OCI-LY3 (cell line): ENCODE measurements around the gene IFT57.
"Not testable (repeated sequence)": the region's sequence is repeated elsewhere in the genome, so short reads cannot be mapped to it uniquely, and the experiment has no call there.

ENCODE experiments used
- H2AFZ ChIP-seq: fragments of 200-600, 300-600 bp; shearing (Covaris generic); 2 replicates; pipeline ENCODE4 v1.6.0; 2014; ENCODE audit warnings: antibody characterized with exemption, low read depth, low read length
- H3K27ac ChIP-seq: fragments of 200-600, 300-600 bp; sonication (generic); 2 replicates; pipeline ENCODE4 v1.5.1; 2014; ENCODE audit warnings: mild to moderate bottlenecking, low read length, moderate library complexity, mixed read lengths
- H3K27me3 ChIP-seq: fragments of 200-600, 300-600 bp; sonication (generic); 2 replicates; pipeline ENCODE4 v1.6.1; 2014; ENCODE audit warnings: low read depth, low read length, mixed read lengths
- H3K36me3 ChIP-seq: fragments of 200-600, 300-600 bp; sonication (generic); replicated peaks from 2 replicates; pipeline ENCODE3; 2014; ENCODE audit warnings: low read depth, low read length, mixed read lengths
- H3K4me1 ChIP-seq: fragments of 300-600, 200-600 bp; sonication (generic); 2 replicates; pipeline ENCODE4 v1.6.1; 2014; ENCODE audit warnings: low read length, mixed read lengths
- H3K4me2 ChIP-seq: fragments of 200-600, 300-600 bp; sonication (generic); 2 replicates; pipeline ENCODE4 v1.6.1; 2014; ENCODE audit warnings: low read length, mixed read lengths
- H3K4me3 ChIP-seq: fragments of 300-600, 200-600 bp; sonication (generic); 2 replicates; pipeline ENCODE4 v1.5.1; 2014; ENCODE audit warnings: antibody characterized with exemption, mild to moderate bottlenecking, low read length, moderate library complexity
- H3K79me2 ChIP-seq: fragments of 300-600, 200-600 bp; shearing (Covaris generic); 2 replicates; pipeline ENCODE4 v1.6.1; 2014; ENCODE audit warnings: mild to moderate bottlenecking, low read length, mixed read lengths
- H3K9ac ChIP-seq: fragments of 300-600, 200-600 bp; shearing (Covaris generic); 2 replicates; pipeline ENCODE4 v1.6.0; 2014; ENCODE audit warnings: mild to moderate bottlenecking, low read length, moderate library complexity
- H3K9me3 ChIP-seq: fragments of 200-600, 300-600 bp; shearing (Covaris generic); 2 replicates; pipeline ENCODE4 v1.6.1; 2014; ENCODE audit warnings: low read length, mixed read lengths; ENCODE audit not compliant: insufficient read depth
- H4K20me1 ChIP-seq: fragments of 200-600, 300-600 bp; sonication (generic); 2 replicates; pipeline ENCODE4 v1.6.1; 2016; ENCODE audit warnings: low read length, mixed read lengths; ENCODE audit not compliant: insufficient read depth
- EZH2phosphoT487 ChIP-seq: fragments of 200-600 bp; shearing (Covaris generic); IDR thresholded peaks from 2 replicates; pipeline ENCODE4 v1.6.1; 2018; ENCODE audit warnings: antibody characterized with exemption, mixed run types, low read depth
- TF ChIP-seq, protein P1 (sequence below): fragments of 200-600, 300-600 bp; sonication (generic); IDR thresholded peaks from 2 replicates; pipeline ENCODE4 v1.5.1; 2014; ENCODE audit warnings: antibody characterized with exemption, low read length, low read depth

IFT57 gene

DNA sequence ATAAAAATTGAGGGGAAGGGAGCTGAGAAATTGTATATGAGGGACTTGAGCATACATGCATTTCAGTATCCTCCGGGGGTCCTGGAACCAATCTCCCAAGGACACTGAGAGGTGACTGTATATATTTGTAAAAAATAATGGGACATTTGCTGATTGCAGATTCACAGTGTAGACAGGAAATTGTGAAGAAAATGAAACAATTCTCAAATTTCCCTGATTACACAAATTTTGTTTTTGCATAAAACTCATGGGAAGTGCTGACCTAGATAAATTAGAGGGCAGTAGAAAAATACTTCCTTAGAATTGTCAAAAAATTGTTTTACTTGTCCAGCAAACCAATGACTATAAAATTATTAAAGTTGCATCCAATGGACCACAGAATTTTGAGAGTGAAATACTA, 64.0 kb downstream of the IFT57 start:
- H3K4me3 ChIP-seq: no peak overlapping the region
- H3K4me2 ChIP-seq: no peak overlapping the region
- TF ChIP-seq, protein P1, sequence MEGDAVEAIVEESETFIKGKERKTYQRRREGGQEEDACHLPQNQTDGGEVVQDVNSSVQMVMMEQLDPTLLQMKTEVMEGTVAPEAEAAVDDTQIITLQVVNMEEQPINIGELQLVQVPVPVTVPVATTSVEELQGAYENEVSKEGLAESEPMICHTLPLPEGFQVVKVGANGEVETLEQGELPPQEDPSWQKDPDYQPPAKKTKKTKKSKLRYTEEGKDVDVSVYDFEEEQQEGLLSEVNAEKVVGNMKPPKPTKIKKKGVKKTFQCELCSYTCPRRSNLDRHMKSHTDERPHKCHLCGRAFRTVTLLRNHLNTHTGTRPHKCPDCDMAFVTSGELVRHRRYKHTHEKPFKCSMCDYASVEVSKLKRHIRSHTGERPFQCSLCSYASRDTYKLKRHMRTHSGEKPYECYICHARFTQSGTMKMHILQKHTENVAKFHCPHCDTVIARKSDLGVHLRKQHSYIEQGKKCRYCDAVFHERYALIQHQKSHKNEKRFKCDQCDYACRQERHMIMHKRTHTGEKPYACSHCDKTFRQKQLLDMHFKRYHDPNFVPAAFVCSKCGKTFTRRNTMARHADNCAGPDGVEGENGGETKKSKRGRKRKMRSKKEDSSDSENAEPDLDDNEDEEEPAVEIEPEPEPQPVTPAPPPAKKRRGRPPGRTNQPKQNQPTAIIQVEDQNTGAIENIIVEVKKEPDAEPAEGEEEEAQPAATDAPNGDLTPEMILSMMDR: no peak
- TF ChIP-seq EZH2phosphoT487: no peak
- H3K4me1 ChIP-seq: peaks cover 9% of the 10 kb centered on the region
- H3K36me3 ChIP-seq: peaks cover 6% of the 10 kb centered on the region
- H2AFZ ChIP-seq: no peak overlapping the region
- no peaks in the 10 kb centered on the region for H3K79me2 ChIP-seq
- no peak overlapping the region for H3K27ac ChIP-seq
- H3K27me3 ChIP-seq: no peaks in the 10 kb centered on the region
- H4K20me1 ChIP-seq: no peaks in the 10 kb centered on the region
- H3K9ac ChIP-seq: no peak overlapping the region
- no peaks in the 10 kb centered on the region for H3K9me3 ChIP-seq

DNA sequence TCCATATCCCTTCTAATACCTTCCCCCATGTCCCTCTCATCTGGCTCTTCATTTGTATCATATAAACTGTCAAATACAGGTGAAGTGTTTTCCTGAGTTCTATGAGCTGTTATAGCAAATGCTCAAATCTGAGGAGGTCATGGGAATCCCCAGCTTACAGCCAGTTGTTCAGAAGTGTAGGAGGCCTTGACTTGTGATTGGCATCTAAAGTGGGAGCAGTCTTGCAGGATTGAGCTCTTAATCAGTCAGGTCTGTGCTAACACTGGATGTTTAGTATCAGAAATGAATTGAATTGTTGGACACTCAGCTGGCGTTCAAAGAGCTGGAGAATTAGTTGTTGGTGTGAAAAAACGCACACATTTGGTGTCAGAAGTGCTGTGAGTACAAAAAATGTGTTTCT, 65.0 kb downstream of the IFT57 start:
- TF ChIP-seq, protein P1: no peak
- TF ChIP-seq EZH2phosphoT487: no peak
- peaks cover 19% of the 10 kb centered on the region for H3K4me1 ChIP-seq

DNA sequence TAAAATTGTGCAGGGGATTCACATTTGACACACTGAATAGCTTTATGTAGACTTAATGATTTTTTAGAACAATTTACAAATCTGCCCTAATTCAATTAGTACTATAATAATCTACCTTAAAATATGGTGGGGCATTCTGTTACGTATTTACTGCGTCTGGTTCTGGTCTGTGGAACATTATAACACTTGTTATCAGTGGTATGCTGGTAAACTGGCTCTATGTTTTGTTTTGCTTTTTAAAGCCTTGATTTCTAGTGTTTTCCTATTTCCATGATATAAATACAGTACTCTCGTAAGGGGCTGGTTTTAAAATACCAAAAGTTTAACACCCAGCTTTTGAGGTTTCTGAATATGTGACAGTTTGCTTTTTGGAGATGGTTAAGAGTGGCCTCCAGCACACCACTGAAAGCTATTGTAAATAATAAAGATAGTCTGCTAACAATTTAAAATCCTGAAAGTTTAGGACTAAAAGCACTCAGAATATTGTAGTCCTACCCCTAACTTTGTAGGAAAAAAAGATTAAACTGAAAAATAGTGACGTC, 65.8 kb downstream of the IFT57 start:
- H3K4me3 ChIP-seq: no peak overlapping the region
- peaks cover 19% of the 10 kb centered on the region for H3K4me1 ChIP-seq
- H3K4me2 ChIP-seq: no peak overlapping the region
- H3K27ac ChIP-seq: no peak overlapping the region
- no peaks in the 10 kb centered on the region for H3K36me3 ChIP-seq
- TF ChIP-seq, protein P1: no peak
- no peak for TF ChIP-seq EZH2phosphoT487
- H2AFZ ChIP-seq: no peak overlapping the region
- no peaks in the 10 kb centered on the region for H3K27me3 ChIP-seq
- H3K79me2 ChIP-seq: no peaks in the 10 kb centered on the region
- no peaks in the 10 kb centered on the region for H3K9me3 ChIP-seq
- no peak overlapping the region for H3K9ac ChIP-seq
- H4K20me1 ChIP-seq: no peaks in the 10 kb centered on the region

More for the DNA sequence above, 65.0 kb downstream of the IFT57 start:
- Histone ChIP-seq H4K20me1 (no peaks in the 10 kb centered on the region), H3K79me2 (no peaks in the 10 kb centered on the region), H3K4me3 (no peak overlapping the region), H3K27ac (no peak overlapping the region), H3K36me3 (peaks cover 6% of the 10 kb centered on the region), H3K4me2 (no peak overlapping the region), H3K9me3 (no peaks in the 10 kb centered on the region), H3K9ac (no peak overlapping the region), H3K27me3 (no peaks in the 10 kb centered on the region), H2AFZ (no peak overlapping the region)

DNA sequence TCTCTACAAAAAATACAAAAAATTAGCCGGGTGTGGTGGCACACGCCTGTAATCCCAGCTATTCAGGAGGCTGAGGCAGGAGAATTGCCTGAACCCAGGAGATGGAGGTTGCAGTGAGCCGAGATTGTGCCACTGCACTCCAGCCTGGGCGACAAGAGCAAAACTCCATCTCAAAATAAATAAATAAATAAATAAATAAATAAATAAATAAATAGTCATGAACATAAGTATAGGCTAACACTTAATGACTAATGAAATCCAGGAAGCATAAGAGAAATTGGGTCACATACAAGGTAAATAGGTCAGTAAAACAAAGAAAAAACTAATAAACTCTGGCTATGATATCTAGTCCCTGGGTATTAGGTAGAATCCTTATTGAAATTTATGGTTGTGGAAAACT, 66.6 kb downstream of the IFT57 start:
- H3K9me3 ChIP-seq, H2AFZ ChIP-seq, H3K36me3 ChIP-seq, H3K27me3 ChIP-seq, H3K4me2 ChIP-seq, H4K20me1 ChIP-seq, H3K9ac ChIP-seq, H3K79me2 ChIP-seq, H3K4me3 ChIP-seq, H3K27ac ChIP-seq: not testable (repeated sequence)
- H3K4me1 ChIP-seq: peaks cover 19% of the 10 kb centered on the region
